Coronary artery (tissue), 2 donors: ENCODE measurements around the gene TMEM81.
A peak's percentile ranks its signal among the peaks of the same experiment; 100 is the strongest.

Experiments
- DNase-seq: peaks from one replicate; pipeline ENCODE4 v3.0.0-alpha.2; 2017; ENCODE audit warnings: low spot score
- H3K27ac ChIP-seq, 2 donors: fragments of 200-600 bp; sonication (generic); one replicate each; pipeline ENCODE4 v1.5.1; 2016 to 2019
- H3K4me3 ChIP-seq: fragments of 200-600 bp; sonication (generic); 2 replicates; pipeline ENCODE4 v1.5.1; 2016; ENCODE audit warnings: mild to moderate bottlenecking, moderate library complexity
- CTCF ChIP-seq: fragments of 200-600 bp; sonication (generic); IDR thresholded peaks from one replicate; pipeline ENCODE4 v1.5.1; 2019; ENCODE audit warnings: antibody characterized with exemption

TMEM81 gene

GRCh38 chr1:205084360-205084759 is at the start of gene TMEM81:
Gene TMEM81 (minus strand): TSS chr1:205084460. CDS start chr1:205084320, 140 bp downstream.
- no peak for DNase-seq
- TF ChIP-seq CTCF: no peak

GRCh38 chr1:205133287-205133686 is 49.0 kb upstream of the TMEM81 start:
- no peak overlapping the region for H3K27ac ChIP-seq
- DNase-seq: no peak
- no peak for TF ChIP-seq CTCF
- no peak overlapping the region for H3K4me3 ChIP-seq

More at GRCh38 chr1:205084360-205084759, at the start of gene TMEM81:
- no peak within 1 kb of the TSS for H3K27ac ChIP-seq
- no peak within 1 kb of the TSS for H3K4me3 ChIP-seq

- Histone ChIP-seq H3K4me3 (no peak overlapping the region), H3K27ac (no peak overlapping the region)
- no peak for DNase-seq
- TF ChIP-seq CTCF: no peak
Measured at GRCh38 chr1:205129447-205130029, 45.3 kb upstream of the TMEM81 start.

GRCh38 chr1:205128050-205128449 is 43.8 kb upstream of the TMEM81 start:
- Histone ChIP-seq H3K27ac (no peak overlapping the region), H3K4me3 (no peak overlapping the region)
- no peak for DNase-seq
- no peak for TF ChIP-seq CTCF

GRCh38 chr1:205127646-205128045 is 43.4 kb upstream of the TMEM81 start:
- no peak overlapping the region for H3K27ac ChIP-seq
- no peak overlapping the region for H3K4me3 ChIP-seq
- TF ChIP-seq CTCF: no peak
- DNase-seq: no peak

GRCh38 chr1:205124726-205125125 is 40.5 kb upstream of the TMEM81 start:
- DNase-seq: no peak
- no peak for TF ChIP-seq CTCF

GRCh38 chr1:205122489-205122882 is 38.2 kb upstream of the TMEM81 start:
- Histone ChIP-seq H3K4me3 (peak overlapping the region; percentile 98), H3K27ac (peak overlapping the region; percentile 77 to 95)
- no peak for DNase-seq
- no peak for TF ChIP-seq CTCF

More at GRCh38 chr1:205124726-205125125, 40.5 kb upstream of the TMEM81 start:
- Histone ChIP-seq H3K4me3 (no peak overlapping the region), H3K27ac (no peak overlapping the region)
